ENCODE data around the gene IL17RE. TPM values are rescaled to one million over a fixed set of nuclear protein-coding genes. Genes with fewer than 3 reads are reported as not detected.
A peak's percentile ranks its signal among the peaks of the same experiment; 100 is the strongest.

Gene IL17RE
- total and polyA plus RNA-seq, 10 donors: 0.57 to 5.1 (median 1.5) TPM

GRCh38 chr3:9945358-9945757 lies 42.7 kb downstream of the IL17RE start:
- no peak overlapping the region for H3K27ac ChIP-seq
- WGBS, 5 donors: 79 to 94% (median 86%) methylated on average over 10 of the region's 10 CpGs
- no peaks in the 10 kb centered on the region for H3K27me3 ChIP-seq (replicated peaks in 1 of 7)
- H3K36me3 ChIP-seq: peaks cover 0 to 57% (median 17%) of the 10 kb centered on the region in 6 donors
- H3K9me3 ChIP-seq: no peaks in the 10 kb centered on the region
- H3K4me3 ChIP-seq: peak overlapping the region in 1 of 8 donors; percentile 50
- DNase-seq: no peak
- peaks cover 0 to 35% (median 8%) of the 10 kb centered on the region in 6 donors for H3K4me1 ChIP-seq
- TF ChIP-seq CTCF (IDR thresholded peaks at IDR 0.05 in 8 of 11, conservative IDR thresholded peaks at IDR 0.05 in 3 of 11) (no peak), POLR2AphosphoS5 (IDR thresholded peaks at IDR 0.05) (no peak), POLR2A (IDR thresholded peaks at IDR 0.05) (no peak)
- intact Hi-C loops (cut with DNase I; ENCODE audit: low total_unique reads): no loop called here

GRCh38 chr3:9946112-9947024 lies 43.7 kb downstream of the IL17RE start:
- intact Hi-C loops (cut with DNase I; ENCODE audit: low total_unique reads): no loop called here

GRCh38 chr3:9947025-9947995 lies 44.7 kb downstream of the IL17RE start:
- H3K27ac ChIP-seq: peak overlapping the region; percentile 55 to 87 (median 80)
- DNase-seq: peak; percentile 84
- intact Hi-C loops (cut with DNase I; ENCODE audit: low total_unique reads): no loop called here
- WGBS, 5 donors: 64 to 77% (median 70%) methylated on average over 74 to 86 of the region's 86 CpGs
- H3K9me3 ChIP-seq: no peaks in the 10 kb centered on the region
- H3K27me3 ChIP-seq (replicated peaks in 1 of 7): peaks cover 0 to 12% (median 0%) of the 10 kb centered on the region in 7 donors
- H3K4me1 ChIP-seq: peaks cover 6 to 52% (median 23%) of the 10 kb centered on the region in 6 donors
- H3K36me3 ChIP-seq: peaks cover 0 to 40% (median 11%) of the 10 kb centered on the region in 6 donors
- H3K4me3 ChIP-seq: peak overlapping the region; percentile 38 to 71 (median 48)
- TF ChIP-seq POLR2A (IDR thresholded peaks at IDR 0.05): no peak
- TF ChIP-seq CTCF (IDR thresholded peaks at IDR 0.05 in 8 of 11, conservative IDR thresholded peaks at IDR 0.05 in 3 of 11): peak in 8 of 11 experiments; percentile 20 to 79 (median 33)
- peak; percentile 4 to 77 (median 54) for TF ChIP-seq POLR2AphosphoS5 (IDR thresholded peaks at IDR 0.05)

More at GRCh38 chr3:9946112-9947024, 43.7 kb downstream of the IL17RE start:
- DNase-seq: peak; percentile 96
- Histone ChIP-seq H3K4me1 (peaks cover under 1 to 43% (median 15%) of the 10 kb centered on the region in 6 donors), H3K27me3 (replicated peaks in 1 of 7) (peaks cover 0 to 3% (median 0%) of the 10 kb centered on the region in 7 donors), H3K36me3 (peaks cover 0 to 49% (median 11%) of the 10 kb centered on the region in 6 donors), H3K4me3 (peak overlapping the region; percentile 38 to 71 (median 48)), H3K9me3 (no peaks in the 10 kb centered on the region), H3K27ac (peak overlapping the region; percentile 55 to 87 (median 80))
- 19 to 47% (median 33%) methylated on average over 12 to 90 of the region's 90 CpGs for WGBS, 5 donors
- TF ChIP-seq POLR2AphosphoS5 (IDR thresholded peaks at IDR 0.05) (peak; percentile 76 to 87 (median 87)), CTCF (IDR thresholded peaks at IDR 0.05 in 8 of 11, conservative IDR thresholded peaks at IDR 0.05 in 3 of 11) (peak; percentile 16 to 82 (median 73)), POLR2A (IDR thresholded peaks at IDR 0.05) (peak in 1 of 3 donors; percentile 36)
